ENCODE results near the gene PROSER3. TPM values are rescaled to one million over a fixed set of nuclear protein-coding genes. Genes with fewer than 3 reads are reported as not detected.
A peak's percentile ranks its signal among the peaks of the same experiment; 100 is the strongest.
"Not testable (repeated sequence)": the region's sequence is repeated elsewhere in the genome, so short reads cannot be mapped to it uniquely, and the experiment has no call there.

PROSER3 gene
- total RNA-seq, 3 donors from 2014 or later: 27.2 to 33.7 (median 27.3) TPM

DNA sequence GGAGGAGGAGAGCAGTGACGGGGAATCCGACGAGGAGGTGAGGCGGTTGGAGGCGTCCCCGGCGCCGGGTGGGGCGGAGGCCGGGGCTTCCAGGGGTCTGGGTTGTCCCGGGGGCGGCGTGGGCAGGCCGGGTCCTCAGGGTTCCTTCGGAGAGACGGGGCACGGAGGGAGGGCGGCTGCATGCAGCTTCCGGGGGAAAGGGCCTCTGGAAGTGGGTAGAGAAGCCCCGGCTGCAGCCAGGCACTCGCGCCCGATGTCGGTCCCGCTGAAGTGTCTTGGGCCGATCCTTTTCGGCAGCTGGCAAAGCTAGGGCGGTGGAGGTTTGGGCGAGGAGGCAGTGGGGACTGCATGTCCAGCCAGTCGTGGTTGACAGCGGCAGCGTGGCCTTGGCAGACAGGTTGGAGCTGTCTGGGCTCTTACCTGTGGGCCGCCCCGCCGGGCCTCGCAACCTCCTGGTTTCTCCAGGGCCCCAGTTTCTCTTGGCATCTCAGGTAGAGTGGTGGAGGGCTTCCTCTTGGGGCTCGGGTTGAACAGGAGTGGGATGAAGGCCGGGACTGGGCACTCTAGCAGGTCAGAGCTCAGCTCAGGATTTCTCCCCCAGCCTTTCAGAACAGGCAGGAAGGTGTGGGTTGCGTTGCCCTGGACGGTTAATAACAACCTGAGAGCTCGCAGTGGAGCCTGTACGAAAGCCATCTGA is 39.5 kb upstream of the PROSER3 start:
- DNase-seq (peak; percentile 50), ATAC-seq (peak; percentile 0 to 2)
- peak overlapping the region; percentile 90 for H3K4me3 Mint-ChIP-seq
- peaks cover 25% of the 10 kb centered on the region for H3K36me3 Mint-ChIP-seq (ENCODE audit: insufficient read depth)
- peaks cover 41% of the 10 kb centered on the region for H3K4me1 Mint-ChIP-seq (ENCODE audit: low read depth)
- H3K27me3 Mint-ChIP-seq (ENCODE audit: low read depth): no peaks in the 10 kb centered on the region
- H3K9me3 Mint-ChIP-seq: no peaks in the 10 kb centered on the region

GRCh38 chr19:35719402-35720162 is 38.4 kb upstream of the PROSER3 start:
- H3K9me3 Mint-ChIP-seq: no peaks in the 10 kb centered on the region
- no peaks in the 10 kb centered on the region for H3K27me3 Mint-ChIP-seq (ENCODE audit: low read depth)
- ATAC-seq (no peak), DNase-seq (no peak)
- H3K4me3 Mint-ChIP-seq: peak overlapping the region; percentile 90
- peaks cover 27% of the 10 kb centered on the region for H3K36me3 Mint-ChIP-seq (ENCODE audit: insufficient read depth)
- H3K4me1 Mint-ChIP-seq (ENCODE audit: low read depth): peaks cover 30% of the 10 kb centered on the region

- DNase-seq (no peak), ATAC-seq (no peak)
- Mint-ChIP-seq H3K4me1 (ENCODE audit: low read depth) (peaks cover 25% of the 10 kb centered on the region), H3K36me3 (ENCODE audit: insufficient read depth) (peaks cover 31% of the 10 kb centered on the region), H3K27me3 (ENCODE audit: low read depth) (no peaks in the 10 kb centered on the region), H3K4me3 (peak overlapping the region; percentile 2), H3K9me3 (no peaks in the 10 kb centered on the region)
Observed at GRCh38 chr19:35720163-35720524, 37.8 kb upstream of the PROSER3 start.

GRCh38 chr19:35720648-35721047 is 37.3 kb upstream of the PROSER3 start:
- DNase-seq: no peak

GRCh38 chr19:35721374-35721773 is 36.6 kb upstream of the PROSER3 start:
- DNase-seq (no peak), ATAC-seq (no peak)
- no peak overlapping the region for H3K4me3 Mint-ChIP-seq
- peaks cover 17% of the 10 kb centered on the region for H3K4me1 Mint-ChIP-seq (ENCODE audit: low read depth)
- H3K36me3 Mint-ChIP-seq (ENCODE audit: insufficient read depth): peaks cover 42% of the 10 kb centered on the region
- no peaks in the 10 kb centered on the region for H3K27me3 Mint-ChIP-seq (ENCODE audit: low read depth)
- no peaks in the 10 kb centered on the region for H3K9me3 Mint-ChIP-seq

More at GRCh38 chr19:35720648-35721047, 37.3 kb upstream of the PROSER3 start:
- Mint-ChIP-seq H3K4me3 (no peak overlapping the region), H3K9me3 (no peaks in the 10 kb centered on the region), H3K4me1 (ENCODE audit: low read depth) (peaks cover 25% of the 10 kb centered on the region), H3K36me3 (ENCODE audit: insufficient read depth) (peaks cover 36% of the 10 kb centered on the region), H3K27me3 (ENCODE audit: low read depth) (no peaks in the 10 kb centered on the region)
- ATAC-seq: no peak

DNA sequence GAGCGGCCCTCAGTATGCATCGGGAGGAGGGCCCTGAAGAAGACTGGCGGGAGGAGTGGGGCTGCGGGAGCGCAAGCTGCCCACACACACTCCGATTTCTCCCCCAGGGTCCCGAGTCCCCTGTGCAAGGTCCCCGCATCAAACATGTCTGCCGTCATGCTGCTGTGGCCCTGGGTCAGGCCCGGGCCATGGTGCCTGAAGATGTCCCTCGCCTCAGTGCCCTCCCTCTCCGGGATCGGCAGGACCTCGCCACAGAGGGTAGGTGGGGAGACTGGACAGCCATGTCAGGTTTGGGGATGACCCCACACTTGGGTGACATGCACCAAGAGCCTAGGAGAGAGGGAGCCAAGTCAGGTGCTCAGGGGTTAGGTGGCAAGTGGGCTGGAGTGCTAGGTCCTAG is 35.5 kb upstream of the PROSER3 start:
- Mint-ChIP-seq H3K4me3 (no peak overlapping the region), H3K9me3 (no peaks in the 10 kb centered on the region), H3K36me3 (ENCODE audit: insufficient read depth) (peaks cover 42% of the 10 kb centered on the region), H3K4me1 (ENCODE audit: low read depth) (peaks cover 14% of the 10 kb centered on the region), H3K27me3 (ENCODE audit: low read depth) (no peaks in the 10 kb centered on the region)
- no peak for DNase-seq
- ATAC-seq: no peak

DNA sequence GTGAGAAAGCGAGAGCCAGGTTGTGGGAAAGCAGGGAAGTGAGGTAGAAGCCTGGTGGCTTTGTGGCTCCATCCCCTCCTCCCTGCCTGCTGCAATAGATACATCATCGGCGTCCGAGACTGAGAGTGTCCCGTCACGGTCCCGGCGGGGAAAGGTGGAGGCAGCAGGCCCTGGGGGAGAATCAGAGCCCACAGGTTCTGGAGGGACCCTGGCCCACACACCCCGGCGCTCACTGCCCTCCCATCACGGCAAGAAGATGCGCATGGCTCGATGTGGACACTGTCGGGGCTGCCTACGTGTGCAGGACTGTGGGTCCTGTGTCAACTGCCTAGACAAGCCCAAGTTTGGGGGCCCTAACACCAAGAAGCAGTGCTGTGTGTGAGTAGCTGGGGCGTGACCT is 35.1 kb upstream of the PROSER3 start:
- Mint-ChIP-seq H3K4me1 (ENCODE audit: low read depth) (peaks cover 14% of the 10 kb centered on the region), H3K9me3 (no peaks in the 10 kb centered on the region), H3K27me3 (ENCODE audit: low read depth) (no peaks in the 10 kb centered on the region), H3K4me3 (no peak overlapping the region), H3K36me3 (ENCODE audit: insufficient read depth) (peaks cover 42% of the 10 kb centered on the region)
- ATAC-seq (no peak), DNase-seq (no peak)

GRCh38 chr19:35723671-35724070 is 34.3 kb upstream of the PROSER3 start:
- ATAC-seq (no peak), DNase-seq (no peak)
- no peaks in the 10 kb centered on the region for H3K9me3 Mint-ChIP-seq
- H3K4me3 Mint-ChIP-seq: no peak overlapping the region
- H3K4me1 Mint-ChIP-seq (ENCODE audit: low read depth): peaks cover 14% of the 10 kb centered on the region
- peaks cover 50% of the 10 kb centered on the region for H3K36me3 Mint-ChIP-seq (ENCODE audit: insufficient read depth)
- no peaks in the 10 kb centered on the region for H3K27me3 Mint-ChIP-seq (ENCODE audit: low read depth)

DNA sequence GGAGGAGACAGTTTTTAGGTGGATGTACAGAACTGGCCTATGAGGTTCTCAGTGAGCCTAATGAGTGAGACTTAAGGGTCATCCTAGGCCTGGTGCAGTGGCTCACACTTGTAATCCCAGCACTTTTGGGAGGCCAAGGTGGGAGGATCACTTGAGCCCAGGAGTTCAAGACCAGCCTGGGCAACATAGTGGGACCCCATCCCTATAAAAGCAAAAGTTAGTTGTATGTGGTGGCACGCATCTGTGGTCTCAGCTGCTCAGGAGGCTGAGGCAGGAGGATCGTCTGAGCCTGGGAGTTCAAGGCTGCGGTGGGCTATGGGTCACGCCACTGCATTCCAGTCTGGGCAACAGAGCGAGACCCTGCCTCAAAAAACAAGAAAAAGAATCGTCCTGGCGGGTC is 33.8 kb upstream of the PROSER3 start:
- not testable (repeated sequence) for H3K9me3 Mint-ChIP-seq; H3K27me3 Mint-ChIP-seq (ENCODE audit: low read depth); DNase-seq; ATAC-seq; H3K4me3 Mint-ChIP-seq
- H3K4me1 Mint-ChIP-seq (ENCODE audit: low read depth): peaks cover 12% of the 10 kb centered on the region
- peaks cover 50% of the 10 kb centered on the region for H3K36me3 Mint-ChIP-seq (ENCODE audit: insufficient read depth)

DNA sequence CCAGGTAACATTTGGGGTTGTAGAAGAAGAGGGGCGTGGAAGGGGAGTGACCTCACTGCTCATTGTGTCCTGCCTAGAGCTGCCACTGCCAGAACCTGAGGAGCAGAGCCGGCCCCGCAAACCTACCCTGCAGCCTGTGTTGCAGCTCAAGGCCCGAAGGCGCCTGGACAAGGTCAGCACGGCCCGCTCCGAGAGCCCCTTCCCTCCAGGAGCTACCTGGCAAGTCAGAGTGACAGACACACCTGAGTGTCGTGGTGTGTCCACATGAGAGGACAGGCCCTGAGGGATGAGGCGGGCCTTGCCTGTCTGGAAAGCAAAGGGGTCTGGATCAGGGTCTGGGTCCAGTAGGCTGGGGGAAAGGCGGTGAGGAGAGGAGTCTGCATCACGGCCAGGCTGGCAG is 33.4 kb upstream of the PROSER3 start:
- peaks cover 48% of the 10 kb centered on the region for H3K36me3 Mint-ChIP-seq (ENCODE audit: insufficient read depth)

DNA sequence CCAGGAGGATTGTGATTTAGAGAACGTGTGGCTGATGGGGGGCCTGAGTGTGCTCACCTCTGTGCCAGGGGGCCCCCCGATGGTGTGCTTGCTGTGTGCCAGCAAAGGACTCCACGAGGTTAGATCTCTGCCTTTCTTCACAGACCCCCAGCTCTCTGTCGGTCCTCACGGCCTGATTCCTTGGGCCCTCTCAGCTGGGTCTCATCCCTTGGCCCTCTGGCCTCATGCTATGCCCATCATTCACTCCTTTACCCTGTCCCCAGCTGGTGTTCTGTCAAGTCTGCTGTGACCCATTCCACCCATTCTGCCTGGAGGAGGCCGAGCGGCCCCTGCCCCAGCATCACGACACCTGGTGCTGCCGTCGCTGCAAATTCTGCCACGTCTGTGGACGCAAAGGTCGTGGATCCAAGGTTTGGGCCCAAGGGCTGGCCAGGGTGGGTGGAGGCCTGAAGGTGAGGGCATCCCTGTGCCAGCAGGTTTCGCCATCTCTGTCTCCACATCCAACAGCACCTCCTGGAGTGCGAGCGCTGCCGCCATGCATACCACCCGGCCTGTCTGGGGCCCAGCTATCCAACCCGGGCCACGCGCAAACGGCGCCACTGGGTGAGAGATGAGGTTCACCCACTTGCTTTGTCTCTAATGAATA is 32.6 kb upstream of the PROSER3 start:
- H3K9me3 Mint-ChIP-seq: no peaks in the 10 kb centered on the region
- DNase-seq (no peak), ATAC-seq (no peak)
- H3K4me3 Mint-ChIP-seq: no peak overlapping the region
- H3K27me3 Mint-ChIP-seq (ENCODE audit: low read depth): no peaks in the 10 kb centered on the region
- H3K36me3 Mint-ChIP-seq (ENCODE audit: insufficient read depth): peaks cover 51% of the 10 kb centered on the region
- H3K4me1 Mint-ChIP-seq (ENCODE audit: low read depth): peaks cover 5% of the 10 kb centered on the region

More for the DNA sequence above, 33.4 kb upstream of the PROSER3 start:
- Mint-ChIP-seq H3K9me3 (no peaks in the 10 kb centered on the region), H3K27me3 (ENCODE audit: low read depth) (no peaks in the 10 kb centered on the region), H3K4me3 (no peak overlapping the region), H3K4me1 (ENCODE audit: low read depth) (peaks cover 8% of the 10 kb centered on the region)
- ATAC-seq (no peak), DNase-seq (no peak)

DNA sequence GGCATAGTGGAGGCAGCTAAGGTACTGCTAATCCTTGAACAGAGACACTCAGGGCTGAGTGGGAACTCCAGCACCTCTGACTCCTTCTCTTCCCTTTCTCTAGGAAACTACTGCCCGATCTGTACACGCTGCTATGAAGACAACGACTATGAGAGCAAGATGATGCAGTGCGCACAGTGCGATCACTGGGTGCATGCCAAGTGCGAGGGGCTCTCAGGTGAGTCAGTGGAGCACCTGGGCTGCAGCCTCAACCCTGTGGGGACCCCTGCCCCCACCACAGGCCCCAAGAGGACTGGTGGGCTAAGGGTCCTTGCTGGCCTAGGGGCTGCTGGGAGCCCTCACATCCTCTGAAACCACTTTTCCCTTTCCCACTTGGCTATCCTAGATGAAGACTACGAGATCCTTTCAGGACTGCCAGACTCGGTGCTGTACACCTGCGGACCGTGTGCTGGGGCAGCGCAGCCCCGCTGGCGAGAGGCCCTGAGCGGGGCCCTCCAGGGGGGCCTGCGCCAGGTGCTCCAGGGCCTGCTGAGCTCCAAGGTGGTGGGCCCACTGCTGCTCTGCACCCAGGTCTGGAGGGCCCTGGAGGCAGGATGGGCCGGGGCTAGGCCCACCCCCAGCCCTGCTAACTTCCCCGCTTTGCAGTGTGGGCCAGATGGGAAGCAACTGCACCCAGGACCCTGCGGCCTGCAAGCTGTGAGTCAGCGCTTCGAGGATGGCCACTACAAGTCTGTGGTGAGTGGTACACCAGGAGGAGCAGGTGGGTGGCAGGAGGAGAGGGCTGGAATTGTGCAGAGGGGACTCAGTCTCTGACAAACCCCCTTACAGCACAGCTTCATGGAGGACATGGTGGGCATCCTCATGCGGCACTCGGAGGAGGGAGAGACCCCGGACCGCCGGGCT is 30.7 kb upstream of the PROSER3 start:
- H3K27me3 Mint-ChIP-seq (ENCODE audit: low read depth): no peaks in the 10 kb centered on the region
- ATAC-seq: no peak

GRCh38 chr19:35727956-35728706 is 29.8 kb upstream of the PROSER3 start:
- Mint-ChIP-seq H3K4me1 (ENCODE audit: low read depth) (no peaks in the 10 kb centered on the region), H3K27me3 (ENCODE audit: low read depth) (no peaks in the 10 kb centered on the region)

More for the DNA sequence above, 30.7 kb upstream of the PROSER3 start:
- Mint-ChIP-seq H3K9me3 (no peaks in the 10 kb centered on the region), H3K4me1 (ENCODE audit: low read depth) (no peaks in the 10 kb centered on the region), H3K36me3 (ENCODE audit: insufficient read depth) (peaks cover 59% of the 10 kb centered on the region), H3K4me3 (no peak overlapping the region)
- DNase-seq: no peak

More at GRCh38 chr19:35727956-35728706, 29.8 kb upstream of the PROSER3 start:
- Mint-ChIP-seq H3K9me3 (no peaks in the 10 kb centered on the region), H3K4me3 (no peak overlapping the region), H3K36me3 (ENCODE audit: insufficient read depth) (peaks cover 54% of the 10 kb centered on the region)
- no peak for DNase-seq
- no peak for ATAC-seq

Data from activated T-cell treated with anti-CD3 and anti-CD28 coated beads, Interleukin-2, amount 50 U/mL, for 4 hours (primary cell).